ENCODE results near the gene GNA15. TPM values are rescaled to one million over a fixed set of nuclear protein-coding genes. Genes with fewer than 3 reads are reported as not detected.

The GNA15 gene
- total and polyA plus RNA-seq, 2 donors (not counting 3 experiments of a cell fraction or from before 2014, with no cell fraction given), result 0.17 TPM; not detected in 1

DNA sequence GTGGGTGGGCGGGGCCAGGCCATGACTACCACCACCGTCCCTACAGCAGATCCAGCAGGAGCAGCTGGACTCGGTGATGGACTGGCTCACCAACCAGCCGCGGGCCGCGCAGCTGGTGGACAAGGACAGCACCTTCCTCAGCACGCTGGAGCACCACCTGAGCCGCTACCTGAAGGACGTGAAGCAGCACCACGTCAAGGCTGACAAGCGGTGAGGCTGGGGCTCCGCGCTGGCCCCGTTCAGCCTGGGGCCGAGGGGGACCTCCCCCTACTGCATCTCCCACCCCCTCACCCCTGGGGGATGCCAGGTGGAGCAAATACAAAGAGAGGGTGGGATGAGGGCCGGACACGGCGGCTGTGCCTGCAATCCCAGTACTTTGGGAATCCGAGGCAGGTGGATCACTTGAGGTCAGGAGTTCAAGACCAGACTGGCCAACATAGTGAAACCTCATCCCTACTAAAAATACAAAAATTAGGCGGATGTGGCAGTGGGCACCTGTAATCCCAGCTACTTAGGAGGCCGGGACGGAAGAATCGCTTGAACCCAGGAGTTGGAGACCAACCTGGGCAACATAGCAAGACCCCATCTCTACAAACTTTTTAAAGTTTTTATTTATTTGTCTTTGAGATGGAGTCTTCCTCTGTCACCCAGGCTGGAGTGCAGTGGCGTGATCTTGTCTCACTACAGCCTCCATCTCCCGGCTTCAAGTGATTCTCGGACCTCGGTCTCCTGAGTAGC is 70.6 kb downstream of the GNA15 start:
- CTCF ChIA-PET, result no interaction called here
- H3K27me3 ChIP-seq (ENCODE audit: control insufficient read depth in 2 of 2, insufficient read depth in 2 of 2, low read length in 2 of 2), result no peaks in the 10 kb centered on the region

More for the DNA sequence above, 70.6 kb downstream of the GNA15 start:
- no peak overlapping the region for H3K9ac ChIP-seq (replicated peaks; ENCODE audit: extremely low read depth, insufficient read depth, low read length)
- no peaks in the 10 kb centered on the region for H3K9me3 ChIP-seq (replicated peaks; ENCODE audit: control insufficient read depth, insufficient read depth, low read length)
- no peak overlapping the region for H3K4me3 ChIP-seq (replicated peaks in 1 of 3; ENCODE audit: insufficient read depth in 1 of 3, low read depth in 1 of 3, low read length in 3 of 3)
- intact Hi-C loops (cut with micrococcal nuclease) (no loop called here), dilution Hi-C loops (cut with MboI; ENCODE audit: extremely low pct_ligation_motif_present, low sequenced_read_pairs) (no loop called here)
- POLR2A ChIA-PET, result no interaction called here
- FAIRE-seq (no peak), DNase-seq (ENCODE audit: low read depth, low spot score) (no peak)
- no peaks in the 10 kb centered on the region for H4K20me1 ChIP-seq (replicated peaks; ENCODE audit: control insufficient read depth, extremely low read depth, insufficient read depth, low read length)
- H2AFZ ChIP-seq (ENCODE audit: low read depth, low read length), result no peak overlapping the region
- peaks cover 0 to 29% of the 10 kb centered on the region in 2 experiments for H3K36me3 ChIP-seq (ENCODE audit: control insufficient read depth in 2 of 2, extremely low read depth in 1 of 2, insufficient read depth in 2 of 2, low read length in 2 of 2)
- no peaks in the 10 kb centered on the region for H3K79me2 ChIP-seq (ENCODE audit: control insufficient read depth, insufficient read depth, low read length)
- H3K4me1 ChIP-seq (ENCODE audit: control insufficient read depth, extremely low read depth, insufficient read depth, low read length), result no peaks in the 10 kb centered on the region
- no peaks in the 10 kb centered on the region for H3K9me1 ChIP-seq (replicated peaks; ENCODE audit: control insufficient read depth, extremely low read depth, insufficient read depth, low read length)
- no TSS peak for BruUV-seq (replicated peaks)
- no peak overlapping the region for H3K4me2 ChIP-seq (ENCODE audit: insufficient read depth, low read length)
- no peak for TF ChIP-seq JUN (IDR thresholded peaks at IDR 0.05; ENCODE audit: borderline replicate concordance, insufficient read depth, insufficient read length, low read depth)
- TF ChIP-seq, protein P1, sequence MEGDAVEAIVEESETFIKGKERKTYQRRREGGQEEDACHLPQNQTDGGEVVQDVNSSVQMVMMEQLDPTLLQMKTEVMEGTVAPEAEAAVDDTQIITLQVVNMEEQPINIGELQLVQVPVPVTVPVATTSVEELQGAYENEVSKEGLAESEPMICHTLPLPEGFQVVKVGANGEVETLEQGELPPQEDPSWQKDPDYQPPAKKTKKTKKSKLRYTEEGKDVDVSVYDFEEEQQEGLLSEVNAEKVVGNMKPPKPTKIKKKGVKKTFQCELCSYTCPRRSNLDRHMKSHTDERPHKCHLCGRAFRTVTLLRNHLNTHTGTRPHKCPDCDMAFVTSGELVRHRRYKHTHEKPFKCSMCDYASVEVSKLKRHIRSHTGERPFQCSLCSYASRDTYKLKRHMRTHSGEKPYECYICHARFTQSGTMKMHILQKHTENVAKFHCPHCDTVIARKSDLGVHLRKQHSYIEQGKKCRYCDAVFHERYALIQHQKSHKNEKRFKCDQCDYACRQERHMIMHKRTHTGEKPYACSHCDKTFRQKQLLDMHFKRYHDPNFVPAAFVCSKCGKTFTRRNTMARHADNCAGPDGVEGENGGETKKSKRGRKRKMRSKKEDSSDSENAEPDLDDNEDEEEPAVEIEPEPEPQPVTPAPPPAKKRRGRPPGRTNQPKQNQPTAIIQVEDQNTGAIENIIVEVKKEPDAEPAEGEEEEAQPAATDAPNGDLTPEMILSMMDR (IDR thresholded peaks at IDR 0.05; ENCODE audit: extremely low read depth in 1 of 2, insufficient read depth in 1 of 2, low read depth in 1 of 2, low read length in 2 of 2), result no peak
- no peak for TF ChIP-seq EZH2 (IDR thresholded peaks at IDR 0.05; ENCODE audit: borderline replicate concordance, low read depth, low read length, severe bottlenecking)
- no peak for TF ChIP-seq POLR2A (IDR thresholded peaks at IDR 0.05; ENCODE audit: low read depth, low read length)
- TF ChIP-seq POLR2AphosphoS5 (IDR thresholded peaks at IDR 0.05; ENCODE audit: insufficient read depth, low read depth, low read length), result no peak
- no peak for TF ChIP-seq MYC (IDR thresholded peaks at IDR 0.05; ENCODE audit: low read depth, low read length)
- no peak overlapping the region for H3K27ac ChIP-seq (ENCODE audit: insufficient read depth, low read depth, low read length)

Data from endothelial cell of umbilical vein (primary cell).